ENCODE measurements around the gene GPC2. TPM values are rescaled to one million over a fixed set of nuclear protein-coding genes. Genes with fewer than 3 reads are reported as not detected.

The GPC2 gene
- total RNA-seq, 1 experiment from 2014 or later: 3.2 TPM

DNA sequence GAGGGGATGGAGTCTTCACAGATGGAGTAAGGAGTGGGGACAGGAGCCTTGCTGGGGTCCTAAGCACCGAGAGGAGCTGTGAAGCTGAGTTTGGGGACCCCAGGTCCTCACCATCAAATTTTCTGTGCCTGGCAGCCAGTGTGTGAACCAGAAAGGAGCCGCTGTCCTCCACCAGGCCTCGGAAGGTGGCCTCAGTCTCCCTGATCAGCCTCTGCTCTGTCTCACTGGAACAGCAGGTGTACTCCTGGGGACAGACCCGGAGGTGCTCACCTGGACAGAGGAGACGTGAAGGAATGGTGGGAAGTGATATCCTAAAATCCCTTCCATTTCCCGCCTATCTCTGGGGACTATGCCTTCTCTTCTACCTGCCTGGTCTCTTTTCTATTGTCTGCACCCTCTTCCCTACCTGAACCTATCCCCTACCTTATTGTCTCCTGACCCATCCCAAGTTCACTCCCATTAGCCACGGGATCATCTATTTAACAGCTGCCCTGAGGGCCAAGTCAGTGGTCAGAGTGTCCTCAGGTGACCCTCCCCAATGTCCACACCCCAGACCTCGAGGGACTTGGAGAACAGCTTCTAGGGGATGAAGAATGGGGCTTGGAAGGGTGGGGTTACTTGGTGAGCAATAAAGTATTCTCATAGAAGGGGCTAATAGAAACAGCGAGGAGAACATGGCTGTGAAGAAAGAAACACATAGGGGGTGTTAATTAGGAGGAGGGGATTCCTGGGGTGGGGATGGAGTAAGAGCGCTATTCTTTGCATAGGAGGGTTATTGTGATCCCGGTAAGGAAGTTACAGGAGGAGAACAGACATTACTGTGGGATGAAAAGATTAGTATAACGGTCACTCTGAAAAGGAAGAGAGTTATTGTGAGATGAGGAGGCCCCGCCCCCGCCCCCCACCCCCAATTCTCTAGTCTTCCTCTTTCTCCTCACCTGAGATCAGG is 811 bp downstream of the GPC2 start:
- in situ Hi-C loops (cut with HindIII; ENCODE audit: low pct_unique_long_range_greater_than_20kb, low sequenced_read_pairs): no loop called here
- DNase-seq (ENCODE audit: low read depth, low spot score): no peak

DNA sequence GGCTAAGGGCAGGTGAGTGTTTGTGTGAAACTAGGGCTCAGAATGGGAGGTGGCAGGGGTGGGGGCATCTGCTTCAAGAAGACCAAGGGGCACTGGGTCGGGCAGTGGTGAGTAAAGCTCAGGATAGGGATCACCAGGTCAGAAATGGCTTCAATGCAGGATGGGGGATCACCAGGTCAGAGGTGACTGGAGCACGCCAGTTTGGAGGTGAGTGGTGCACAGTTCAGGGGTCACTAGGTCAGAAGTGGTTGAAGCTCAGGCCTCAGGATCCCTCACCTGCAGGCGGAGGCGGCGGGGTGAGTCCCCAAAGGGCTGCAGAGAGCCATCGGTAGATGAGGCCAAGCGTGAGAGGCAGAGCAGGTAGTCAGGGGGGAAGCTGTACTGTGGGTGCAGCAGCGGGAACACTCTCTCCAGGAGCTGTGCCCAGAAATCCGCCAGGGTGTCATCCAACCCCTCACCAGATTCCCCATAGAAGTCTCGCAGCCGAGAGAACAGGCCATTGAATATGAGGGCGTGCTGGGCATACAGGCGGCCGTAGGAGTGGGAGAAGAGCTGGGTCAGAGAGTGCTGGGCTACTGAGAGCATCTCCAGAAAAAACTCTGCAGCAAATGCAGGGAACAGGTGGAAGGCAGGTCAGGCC is 1.8 kb downstream of the GPC2 start:
- in situ Hi-C loops (cut with HindIII; ENCODE audit: low pct_unique_long_range_greater_than_20kb, low sequenced_read_pairs): no loop called here

DNA sequence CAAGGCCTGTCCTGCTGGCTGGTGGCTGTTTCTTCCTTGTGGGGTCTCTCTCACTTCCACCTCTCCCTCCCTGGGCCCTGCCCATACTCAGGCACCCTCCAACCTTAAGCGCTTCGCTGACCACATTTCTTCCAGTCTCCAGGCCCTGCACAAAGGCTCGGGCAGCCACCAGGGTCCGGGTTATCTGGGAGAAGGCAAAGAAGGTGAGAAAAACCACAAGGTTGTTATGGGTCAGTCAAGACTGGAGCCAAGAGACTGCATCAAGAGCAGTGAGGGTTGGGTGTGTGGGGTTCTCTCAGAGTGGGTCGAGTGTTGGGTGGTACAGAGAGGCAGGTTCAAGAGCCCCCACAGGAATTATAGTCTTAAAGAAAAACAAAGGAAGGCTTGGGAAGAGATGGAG is 2.6 kb downstream of the GPC2 start:
- no peak for DNase-seq (ENCODE audit: low read depth, low spot score)
- in situ Hi-C loops (cut with HindIII; ENCODE audit: low pct_unique_long_range_greater_than_20kb, low sequenced_read_pairs): no loop called here

More for the DNA sequence above, 1.8 kb downstream of the GPC2 start:
- DNase-seq (ENCODE audit: low read depth, low spot score): no peak

- DNase-seq (ENCODE audit: low read depth, low spot score): no peak
- in situ Hi-C loops (cut with HindIII; ENCODE audit: low pct_unique_long_range_greater_than_20kb, low sequenced_read_pairs): no loop called here
Observed at GRCh38 chr7:100173806-100174495, 3.2 kb downstream of the GPC2 start.

GRCh38 chr7:100171840-100172239 is 5.3 kb downstream of the GPC2 start:
- no peak for DNase-seq (ENCODE audit: low read depth, low spot score)
- in situ Hi-C loops (cut with HindIII; ENCODE audit: low pct_unique_long_range_greater_than_20kb, low sequenced_read_pairs): no loop called here

GRCh38 chr7:100171087-100171681 is 6.0 kb downstream of the GPC2 start:
- in situ Hi-C loops (cut with HindIII; ENCODE audit: low pct_unique_long_range_greater_than_20kb, low sequenced_read_pairs): no loop called here
- no peak for DNase-seq (ENCODE audit: low read depth, low spot score)

DNA sequence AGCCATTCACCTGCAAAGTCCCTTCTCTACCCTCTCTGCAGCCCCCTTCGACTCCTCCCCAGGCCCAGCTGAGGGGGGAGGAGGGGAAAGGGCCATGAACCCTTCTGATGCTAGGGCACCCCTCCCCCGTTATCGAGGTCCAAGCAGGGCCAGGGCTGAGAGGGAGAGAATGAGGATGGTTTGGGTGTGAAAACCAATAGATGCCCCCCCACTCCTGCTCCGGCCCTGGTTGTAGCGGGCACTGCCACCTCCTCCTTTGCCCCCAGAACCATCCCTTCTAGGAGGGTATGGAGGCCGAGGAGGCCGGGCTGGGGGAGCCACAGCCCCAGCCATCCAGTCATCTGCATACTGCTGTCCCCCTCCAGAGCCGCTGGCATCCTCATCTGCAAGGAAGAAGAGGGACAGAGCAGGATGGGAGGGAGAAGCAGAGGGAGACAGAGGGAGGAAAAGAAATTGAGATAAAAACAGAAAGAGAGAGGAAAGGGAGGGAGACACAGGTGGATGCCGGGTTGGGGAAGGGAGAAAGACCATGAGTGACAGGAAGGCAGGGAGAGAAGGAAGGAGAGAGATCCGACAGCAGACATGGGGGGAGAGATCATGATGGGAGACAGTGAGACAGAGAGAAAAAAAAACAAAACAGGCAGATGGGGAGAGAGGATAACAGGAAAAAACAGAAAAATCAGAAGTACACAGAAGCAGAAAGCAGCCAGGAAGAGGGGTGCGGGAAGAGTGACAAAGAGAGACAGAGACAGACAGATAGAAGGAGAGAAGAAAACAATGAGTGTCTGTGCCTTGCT is 6.9 kb downstream of the GPC2 start:
- no peak for DNase-seq (ENCODE audit: low read depth, low spot score)
- in situ Hi-C loops (cut with HindIII; ENCODE audit: low pct_unique_long_range_greater_than_20kb, low sequenced_read_pairs): no loop called here

GRCh38 chr7:100169147-100169850 is 7.9 kb downstream of the GPC2 start:
- no peak for DNase-seq (ENCODE audit: low read depth, low spot score)
- in situ Hi-C loops (cut with HindIII; ENCODE audit: low pct_unique_long_range_greater_than_20kb, low sequenced_read_pairs): no loop called here

DNA sequence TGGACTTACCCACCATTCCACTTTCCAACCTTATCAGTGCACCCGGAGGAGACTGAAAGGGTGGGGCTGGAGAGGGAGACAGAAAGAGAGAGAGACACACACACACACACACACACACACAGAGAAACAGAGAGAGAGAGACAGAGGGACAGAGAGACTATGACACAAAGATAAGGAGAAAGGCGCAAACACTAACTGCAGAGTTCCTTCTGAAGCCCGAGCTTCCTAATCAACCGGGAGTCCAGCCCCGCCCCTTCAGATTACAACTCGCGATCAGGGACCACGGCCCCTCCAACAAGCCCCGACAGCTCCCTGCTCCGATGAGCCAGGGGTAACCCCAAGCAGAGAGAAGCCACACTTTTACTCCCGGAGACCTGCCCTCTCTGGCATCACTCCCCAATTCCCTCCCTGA is 9.3 kb downstream of the GPC2 start:
- in situ Hi-C loops (cut with HindIII; ENCODE audit: low pct_unique_long_range_greater_than_20kb, low sequenced_read_pairs): no loop called here
- DNase-seq (ENCODE audit: low read depth, low spot score): no peak

DNA sequence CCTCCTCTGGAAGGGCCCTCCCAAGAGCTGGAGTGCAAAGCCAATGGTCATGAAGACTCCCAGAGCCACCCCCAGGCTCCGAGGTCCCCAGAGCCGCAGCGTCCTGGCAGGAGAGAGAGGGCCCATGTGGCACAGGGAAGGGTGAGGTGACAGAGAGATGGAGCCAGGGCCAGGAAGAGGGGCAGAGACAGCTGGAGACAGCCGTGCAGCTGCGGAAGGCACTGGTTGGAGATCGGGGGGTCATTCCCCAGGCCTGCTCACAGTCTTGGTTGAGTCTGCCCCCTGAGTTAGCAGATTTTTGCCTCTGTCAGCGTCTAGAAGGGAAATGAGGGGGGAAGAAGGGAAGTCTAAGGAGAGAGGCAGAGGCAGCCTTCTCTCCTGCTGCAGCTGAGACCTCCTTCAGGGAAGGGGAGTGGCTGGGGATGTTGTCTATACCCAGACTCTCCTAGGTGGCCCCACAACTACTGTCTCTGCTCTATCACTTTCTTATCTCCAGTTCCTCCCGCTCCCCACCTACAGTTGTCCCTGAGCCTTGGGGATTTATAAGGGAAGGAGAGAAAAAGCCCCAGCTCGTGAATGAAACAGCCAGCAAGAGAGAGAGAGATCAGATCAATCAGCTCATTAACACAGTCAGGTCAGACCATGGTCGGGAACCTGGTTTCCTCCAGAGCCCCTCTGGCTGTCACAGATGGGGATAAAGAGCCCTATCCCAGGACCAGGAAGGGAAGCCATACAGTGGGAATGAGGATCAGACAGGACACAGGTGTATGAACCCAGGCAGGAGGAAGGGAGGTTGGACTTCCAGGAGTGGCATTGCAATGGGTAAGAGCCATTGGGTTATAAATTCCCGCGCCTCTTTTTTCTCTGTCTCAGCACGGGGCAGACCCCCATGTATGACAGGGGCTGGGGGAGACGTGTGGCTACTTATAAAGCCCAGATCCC is 9.9 kb downstream of the GPC2 start:
- DNase-seq (ENCODE audit: low read depth, low spot score): no peak
- in situ Hi-C loops (cut with HindIII; ENCODE audit: low pct_unique_long_range_greater_than_20kb, low sequenced_read_pairs): no loop called here

GRCh38 chr7:100166317-100166940 is 10.8 kb downstream of the GPC2 start:
- no peak for DNase-seq (ENCODE audit: low read depth, low spot score)
- in situ Hi-C loops (cut with HindIII; ENCODE audit: low pct_unique_long_range_greater_than_20kb, low sequenced_read_pairs): no loop called here

DNA sequence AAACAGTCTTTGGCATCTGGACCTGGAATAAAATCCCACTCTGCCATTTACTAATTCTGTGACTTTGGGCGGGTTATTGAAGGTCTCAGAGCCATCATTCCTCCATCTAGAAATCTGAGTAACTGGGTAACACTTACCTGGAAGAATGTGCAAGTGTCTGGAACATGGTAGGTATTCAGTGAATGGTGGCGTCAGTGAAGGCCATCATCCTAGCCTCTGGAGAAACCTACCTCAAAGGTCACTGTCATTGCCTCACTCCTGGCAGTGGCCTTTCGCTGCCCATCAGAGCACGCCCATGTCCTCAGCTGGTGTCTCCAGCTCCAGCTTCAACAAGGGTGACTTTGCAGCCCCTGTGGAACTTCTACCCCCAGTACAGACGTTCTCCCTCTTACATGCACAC is 13.3 kb downstream of the GPC2 start:
- DNase-seq (ENCODE audit: low read depth, low spot score): no peak
- in situ Hi-C loops (cut with HindIII; ENCODE audit: low pct_unique_long_range_greater_than_20kb, low sequenced_read_pairs): no loop called here

DNA sequence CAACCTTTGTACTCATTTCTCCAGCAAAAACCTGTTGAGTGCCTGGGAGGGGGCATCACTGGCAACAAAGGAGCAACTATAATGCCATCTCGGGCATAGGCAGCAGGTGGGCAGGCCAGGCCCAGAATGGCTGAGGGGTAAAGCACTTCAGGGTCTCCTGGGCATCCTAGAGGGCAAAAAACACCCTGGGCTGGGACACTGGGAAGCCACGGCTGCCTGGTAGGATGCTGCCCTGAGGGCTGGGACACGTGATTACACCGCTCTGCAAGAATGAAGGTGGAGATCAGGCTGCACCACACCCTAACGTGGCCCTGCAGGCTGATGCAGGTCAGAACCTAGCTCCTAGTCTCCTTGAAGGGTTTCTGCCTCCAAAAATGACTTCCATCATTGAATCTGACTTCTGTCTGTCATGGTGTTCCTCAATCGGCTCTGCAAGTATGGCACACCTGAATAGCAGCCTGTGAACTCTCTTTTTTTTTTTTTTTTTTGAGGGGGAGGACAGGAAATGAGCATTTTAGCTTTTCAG is 14.1 kb downstream of the GPC2 start:
- DNase-seq (ENCODE audit: low read depth, low spot score): no peak
- in situ Hi-C loops (cut with HindIII; ENCODE audit: low pct_unique_long_range_greater_than_20kb, low sequenced_read_pairs): no loop called here

- in situ Hi-C loops (cut with HindIII; ENCODE audit: low pct_unique_long_range_greater_than_20kb, low sequenced_read_pairs): no loop called here
- DNase-seq (ENCODE audit: low read depth, low spot score): no peak
Observed at GRCh38 chr7:100160067-100160466, 17.1 kb downstream of the GPC2 start.

- peak; percentile 56 for DNase-seq (ENCODE audit: low read depth, low spot score)
- in situ Hi-C loops (cut with HindIII; ENCODE audit: low pct_unique_long_range_greater_than_20kb, low sequenced_read_pairs): no loop called here
Observed at GRCh38 chr7:100159099-100159623, 18.0 kb downstream of the GPC2 start.
